Fibroblast of mammary gland (primary cell): ENCODE measurements around the gene CIDEC.

ENCODE experiments used
- DNase-seq: peaks from one replicate; pipeline ENCODE4 v3.0.0-alpha.2; 2010; ENCODE audit warnings: low read depth
- H3K4me3 ChIP-seq: 2 replicates; pipeline ENCODE4 v1.5.1; 2011; ENCODE audit warnings: low read depth, mild to moderate bottlenecking, low read length, moderate library complexity; ENCODE audit not compliant: control insufficient read depth
- TF ChIP-seq, protein P1 (sequence below): conservative IDR thresholded peaks from 2 replicates; pipeline ENCODE4 v1.5.1; 2011; ENCODE audit warnings: low read depth, low read length, inconsistent platforms; ENCODE audit not compliant: control insufficient read depth, insufficient read depth

Gene CIDEC

DNA sequence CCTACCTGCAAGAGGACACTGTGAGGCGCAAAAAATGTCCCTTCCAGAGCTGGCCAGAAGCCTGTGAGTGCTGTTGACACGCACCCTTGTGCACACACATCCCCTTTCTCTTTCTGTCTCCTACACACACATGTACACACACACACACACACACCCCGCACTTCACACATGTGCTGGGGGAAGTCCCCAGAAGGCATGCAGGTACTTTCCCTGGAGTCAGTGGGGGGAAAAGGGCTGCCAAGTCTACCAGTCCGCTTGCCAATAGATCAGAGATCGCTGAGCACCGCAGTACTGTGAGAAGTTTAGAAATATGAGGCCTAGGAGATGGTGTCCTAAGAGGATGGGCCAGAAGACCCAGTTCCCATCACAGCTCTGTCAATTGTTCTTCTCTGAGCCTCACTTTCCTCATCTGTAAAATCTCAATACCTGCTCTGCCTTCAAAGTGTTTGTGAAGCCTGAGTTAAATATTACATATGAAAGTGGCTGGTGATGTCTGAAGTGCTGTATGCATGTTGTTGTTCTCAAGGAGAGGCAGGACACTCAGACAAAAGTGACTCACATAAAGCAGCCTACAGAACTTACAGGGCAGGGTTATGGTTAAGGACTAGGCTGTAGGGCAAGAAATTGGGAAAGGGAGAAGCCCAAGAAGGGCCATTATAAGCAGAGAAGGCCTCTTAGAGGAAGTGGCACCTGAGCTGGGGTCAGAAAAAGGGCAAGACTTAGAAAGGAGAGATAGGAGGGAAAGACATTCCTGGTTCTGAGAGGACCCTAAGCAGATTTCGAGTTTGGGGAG lies 29.4 kb upstream of the CIDEC start:
- TF ChIP-seq, protein P1, sequence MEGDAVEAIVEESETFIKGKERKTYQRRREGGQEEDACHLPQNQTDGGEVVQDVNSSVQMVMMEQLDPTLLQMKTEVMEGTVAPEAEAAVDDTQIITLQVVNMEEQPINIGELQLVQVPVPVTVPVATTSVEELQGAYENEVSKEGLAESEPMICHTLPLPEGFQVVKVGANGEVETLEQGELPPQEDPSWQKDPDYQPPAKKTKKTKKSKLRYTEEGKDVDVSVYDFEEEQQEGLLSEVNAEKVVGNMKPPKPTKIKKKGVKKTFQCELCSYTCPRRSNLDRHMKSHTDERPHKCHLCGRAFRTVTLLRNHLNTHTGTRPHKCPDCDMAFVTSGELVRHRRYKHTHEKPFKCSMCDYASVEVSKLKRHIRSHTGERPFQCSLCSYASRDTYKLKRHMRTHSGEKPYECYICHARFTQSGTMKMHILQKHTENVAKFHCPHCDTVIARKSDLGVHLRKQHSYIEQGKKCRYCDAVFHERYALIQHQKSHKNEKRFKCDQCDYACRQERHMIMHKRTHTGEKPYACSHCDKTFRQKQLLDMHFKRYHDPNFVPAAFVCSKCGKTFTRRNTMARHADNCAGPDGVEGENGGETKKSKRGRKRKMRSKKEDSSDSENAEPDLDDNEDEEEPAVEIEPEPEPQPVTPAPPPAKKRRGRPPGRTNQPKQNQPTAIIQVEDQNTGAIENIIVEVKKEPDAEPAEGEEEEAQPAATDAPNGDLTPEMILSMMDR = no peak
- peak; percentile 31 for DNase-seq

DNA sequence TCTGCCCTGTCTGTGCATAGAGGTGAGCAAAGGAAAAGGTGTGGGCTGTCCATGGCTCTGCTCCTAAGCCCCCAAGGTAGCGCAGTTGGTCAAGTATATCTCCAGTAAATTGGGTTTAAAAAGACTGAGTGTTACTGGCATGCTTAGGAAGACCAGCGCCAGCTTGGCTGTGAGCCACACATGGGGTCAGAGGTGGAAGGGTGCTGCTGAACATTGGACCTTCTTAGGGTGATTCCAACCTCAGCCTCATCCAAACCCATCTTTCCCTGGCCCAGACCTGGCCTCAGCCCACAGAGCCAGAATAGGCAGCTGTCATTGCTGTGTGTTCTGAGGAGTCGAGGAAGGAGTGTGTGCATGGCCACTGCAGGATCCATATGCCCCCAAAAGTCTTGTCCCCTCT lies 28.2 kb upstream of the CIDEC start:
- TF ChIP-seq, protein P1 = no peak
- DNase-seq = no peak

More for the DNA sequence above, 29.4 kb upstream of the CIDEC start:
- no peak overlapping the region for H3K4me3 ChIP-seq

DNA sequence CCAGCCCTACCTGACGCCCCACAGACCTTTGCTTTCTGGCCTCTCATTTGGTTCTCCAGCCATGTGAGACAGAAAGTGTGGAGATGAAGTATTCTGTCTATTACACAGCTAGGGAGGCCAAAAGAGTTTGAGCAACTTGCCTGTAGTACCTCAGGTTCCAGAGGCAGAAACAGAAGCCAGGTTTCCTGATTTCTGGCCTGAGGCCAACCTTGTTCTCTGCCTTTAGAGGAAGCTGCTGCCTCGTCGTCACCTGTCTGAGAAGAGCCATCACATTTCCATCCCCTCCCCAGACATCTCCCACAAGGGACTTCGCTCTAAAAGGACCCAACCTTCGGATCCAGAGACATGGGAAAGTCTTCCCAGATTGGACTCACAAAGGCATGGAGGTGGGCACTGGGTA lies 26.4 kb upstream of the CIDEC start:
- TF ChIP-seq, protein P1 = no peak
- DNase-seq = no peak
- H3K4me3 ChIP-seq = no peak overlapping the region

More for the DNA sequence above, 28.2 kb upstream of the CIDEC start:
- H3K4me3 ChIP-seq = no peak overlapping the region

DNA sequence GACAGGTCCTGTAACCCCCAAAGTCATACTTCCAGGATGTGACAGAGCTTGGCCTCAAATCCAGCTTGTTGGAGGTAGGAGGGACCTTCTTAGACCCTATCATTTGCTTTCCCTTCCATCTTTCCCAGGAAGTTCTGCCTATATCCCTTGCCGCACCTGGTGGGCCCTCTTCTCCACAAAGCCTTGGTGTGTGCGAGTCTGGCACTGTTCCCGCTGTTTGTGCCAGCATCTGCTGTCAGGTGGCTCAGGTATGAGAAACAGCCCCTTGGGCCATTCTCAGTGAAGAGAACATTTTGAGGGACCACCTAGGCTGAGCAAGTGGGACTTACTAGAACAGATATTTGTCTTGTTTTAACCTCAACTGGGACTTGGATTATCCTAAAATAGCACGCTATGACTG lies 23.9 kb upstream of the CIDEC start:
- H3K4me3 ChIP-seq = no peak overlapping the region
- TF ChIP-seq, protein P1 = no peak
- DNase-seq = no peak

DNA sequence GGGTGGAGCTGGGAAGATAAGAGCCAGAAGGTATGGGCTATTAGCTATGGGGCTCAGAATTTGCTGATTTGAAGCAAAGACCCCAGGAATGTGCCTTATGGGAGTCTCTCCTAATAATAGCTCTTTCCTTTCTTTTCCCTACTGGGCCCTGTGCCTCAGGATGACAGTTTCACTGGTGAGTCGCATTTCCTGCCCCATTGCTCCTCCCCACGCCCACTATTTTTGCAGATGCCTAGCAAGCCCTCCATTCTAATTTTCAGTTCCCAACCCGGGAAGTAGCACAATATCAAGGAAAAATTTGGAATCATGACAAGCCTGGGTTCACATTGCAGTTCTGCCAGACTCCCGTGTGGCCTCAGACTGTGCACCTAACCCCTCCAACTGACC lies 23.2 kb upstream of the CIDEC start:
- TF ChIP-seq, protein P1 = no peak
- peak overlapping the region; percentile 33 for H3K4me3 ChIP-seq
- peak; percentile 60 for DNase-seq

DNA sequence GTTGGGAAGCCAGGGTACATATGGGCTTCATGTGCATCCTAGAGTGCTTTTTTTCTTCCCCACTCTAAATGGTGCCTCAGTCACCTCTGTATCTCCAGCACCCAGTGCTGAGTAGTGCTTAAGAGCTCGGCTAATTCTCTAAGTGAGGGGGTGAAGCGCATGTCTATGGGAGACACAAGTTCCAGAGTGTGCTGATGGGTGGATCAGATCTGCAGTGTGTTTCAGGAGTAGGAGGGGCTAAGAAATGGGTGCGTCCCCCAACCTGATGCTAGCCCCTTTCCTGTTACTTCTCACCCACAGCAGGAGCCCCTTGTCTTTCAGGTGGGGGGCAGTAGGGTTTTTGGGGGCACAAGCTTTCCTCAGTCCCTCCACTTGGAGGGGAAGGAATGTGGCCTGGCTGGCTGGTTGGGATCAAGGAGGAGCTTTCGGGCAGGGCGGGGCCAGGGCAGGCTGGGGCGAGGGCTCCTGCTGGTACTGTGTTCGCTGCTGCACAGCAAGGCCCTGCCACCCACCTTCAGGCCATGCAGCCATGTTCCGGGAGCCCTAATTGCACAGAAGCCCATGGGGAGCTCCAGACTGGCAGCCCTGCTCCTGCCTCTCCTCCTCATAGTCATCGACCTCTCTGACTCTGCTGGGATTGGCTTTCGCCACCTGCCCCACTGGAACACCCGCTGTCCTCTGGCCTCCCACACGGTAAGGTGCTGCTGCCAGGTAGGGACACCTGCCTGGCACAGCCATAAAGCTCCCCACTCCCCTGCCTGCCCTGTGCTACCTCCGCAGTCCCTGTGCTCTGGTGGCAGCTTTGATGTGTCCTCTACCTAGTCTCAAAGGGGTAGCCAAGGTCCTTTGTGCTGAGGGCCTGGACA lies 22.6 kb upstream of the CIDEC start, which contains the start of gene IL17RE:
TSS of gene IL17RE (plus strand) at position 477 of the 866 bp plus-strand sequence. CDS start at position 562, 85 bp downstream.
- TF ChIP-seq, protein P1 = no peak
- peak within 1 kb of the TSS; percentile 33 for H3K4me3 ChIP-seq
- DNase-seq = no peak
